Measurements from ENCODE around the gene CNTLN. TPM values are rescaled to one million over a fixed set of nuclear protein-coding genes. Genes with fewer than 3 reads are reported as not detected.
A peak's percentile ranks its signal among the peaks of the same experiment; 100 is the strongest.

The CNTLN gene, protein sequence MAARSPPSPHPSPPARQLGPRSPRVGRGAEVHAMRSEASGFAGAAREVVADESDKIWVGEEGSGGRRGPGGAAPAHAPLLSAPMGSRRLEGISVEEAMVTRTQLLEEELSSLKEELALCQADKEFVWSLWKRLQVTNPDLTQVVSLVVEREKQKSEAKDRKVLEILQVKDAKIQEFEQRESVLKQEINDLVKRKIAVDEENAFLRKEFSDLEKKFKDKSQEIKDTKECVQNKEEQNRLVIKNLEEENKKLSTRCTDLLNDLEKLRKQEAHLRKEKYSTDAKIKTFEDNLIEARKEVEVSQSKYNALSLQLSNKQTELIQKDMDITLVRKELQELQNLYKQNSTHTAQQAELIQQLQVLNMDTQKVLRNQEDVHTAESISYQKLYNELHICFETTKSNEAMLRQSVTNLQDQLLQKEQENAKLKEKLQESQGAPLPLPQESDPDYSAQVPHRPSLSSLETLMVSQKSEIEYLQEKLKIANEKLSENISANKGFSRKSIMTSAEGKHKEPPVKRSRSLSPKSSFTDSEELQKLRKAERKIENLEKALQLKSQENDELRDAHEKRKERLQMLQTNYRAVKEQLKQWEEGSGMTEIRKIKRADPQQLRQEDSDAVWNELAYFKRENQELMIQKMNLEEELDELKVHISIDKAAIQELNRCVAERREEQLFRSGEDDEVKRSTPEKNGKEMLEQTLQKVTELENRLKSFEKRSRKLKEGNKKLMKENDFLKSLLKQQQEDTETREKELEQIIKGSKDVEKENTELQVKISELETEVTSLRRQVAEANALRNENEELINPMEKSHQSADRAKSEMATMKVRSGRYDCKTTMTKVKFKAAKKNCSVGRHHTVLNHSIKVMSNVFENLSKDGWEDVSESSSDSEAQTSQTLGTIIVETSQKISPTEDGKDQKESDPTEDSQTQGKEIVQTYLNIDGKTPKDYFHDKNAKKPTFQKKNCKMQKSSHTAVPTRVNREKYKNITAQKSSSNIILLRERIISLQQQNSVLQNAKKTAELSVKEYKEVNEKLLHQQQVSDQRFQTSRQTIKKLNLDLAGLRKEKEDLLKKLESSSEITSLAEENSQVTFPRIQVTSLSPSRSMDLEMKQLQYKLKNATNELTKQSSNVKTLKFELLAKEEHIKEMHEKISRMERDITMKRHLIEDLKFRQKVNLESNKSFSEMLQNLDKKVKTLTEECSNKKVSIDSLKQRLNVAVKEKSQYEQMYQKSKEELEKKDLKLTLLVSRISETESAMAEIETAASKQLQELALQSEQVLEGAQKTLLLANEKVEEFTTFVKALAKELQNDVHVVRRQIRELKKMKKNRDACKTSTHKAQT (N-terminal part only)
- under 1 TPM; 0.71 to 0.83 TPM for total RNA-seq

DNA sequence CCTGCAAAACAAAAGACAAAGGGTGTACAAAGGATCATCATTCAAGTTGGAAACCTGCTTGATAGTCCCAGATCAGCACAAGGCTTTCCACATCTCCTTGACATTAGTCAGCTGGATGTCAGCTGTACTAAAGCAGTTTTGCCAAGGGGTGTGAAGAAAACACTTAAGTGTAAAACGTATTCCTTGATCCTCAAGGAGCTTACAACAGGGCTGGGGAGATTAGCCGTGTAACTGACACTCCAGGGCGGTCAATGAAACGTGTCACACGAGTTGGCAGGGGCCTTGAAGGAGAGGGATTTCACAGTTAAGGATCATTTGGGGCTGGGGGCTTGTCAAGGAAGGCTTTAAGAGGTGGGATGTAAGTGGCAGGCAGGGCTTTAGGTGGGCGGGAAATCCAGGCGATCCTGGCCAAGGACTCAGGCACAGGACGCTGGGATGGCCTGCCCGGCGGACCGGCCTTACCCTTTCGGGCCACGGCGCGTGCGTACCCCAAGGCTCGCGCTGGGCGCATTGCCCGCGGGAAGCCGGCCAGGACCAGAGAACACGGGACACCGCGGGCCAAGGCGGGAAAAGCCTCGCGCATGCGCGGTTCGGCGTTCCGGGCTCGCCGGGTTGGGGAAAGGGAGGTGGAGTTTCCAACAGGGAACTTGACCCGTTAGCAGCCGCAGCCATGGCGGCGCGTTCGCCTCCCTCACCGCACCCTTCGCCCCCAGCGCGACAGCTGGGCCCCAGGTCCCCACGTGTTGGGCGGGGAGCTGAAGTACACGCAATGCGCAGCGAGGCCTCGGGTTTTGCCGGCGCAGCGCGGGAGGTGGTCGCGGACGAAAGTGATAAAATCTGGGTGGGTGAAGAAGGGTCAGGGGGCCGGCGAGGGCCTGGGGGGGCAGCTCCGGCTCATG lies at the start of gene CNTLN:
Gene CNTLN (plus strand): TSS at position 645 of the 899 bp plus-strand sequence. CDS start 26 bp downstream, at position 671.
- DNase-seq (peak; percentile 68), ATAC-seq (ENCODE audit: low read depth) (peak; percentile 43)
- Mint-ChIP-seq H3K4me3 (peak within 1 kb of the TSS; percentile 80), H3K36me3 (peaks cover 3% of the 10 kb centered on the region), H3K9me3 (peaks cover 2% of the 10 kb centered on the region), H3K27ac (peak within 1 kb of the TSS; percentile 66), H3K4me1 (peaks cover 5% of the 10 kb centered on the region), H3K27me3 (peaks cover 30% of the 10 kb centered on the region)
- POLR2A ChIA-PET: no interaction called here

DNA sequence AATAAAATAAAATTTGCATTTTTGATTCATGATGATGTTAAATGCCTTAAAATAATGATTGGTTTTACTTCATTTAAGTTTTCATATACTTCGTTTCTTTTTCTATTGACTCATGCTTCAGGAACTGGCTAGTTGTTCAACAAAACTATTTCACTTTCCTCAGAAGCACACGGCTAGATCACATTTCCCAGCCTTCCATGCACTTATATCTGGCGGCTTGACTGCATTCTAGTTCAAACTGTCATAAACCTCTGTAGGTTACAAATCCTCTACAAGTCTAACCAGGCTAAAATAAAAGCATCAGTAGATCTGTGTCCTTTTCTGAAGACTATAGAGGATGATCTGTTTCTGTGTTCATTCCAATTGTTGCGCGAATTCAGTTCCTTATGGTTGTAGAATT lies 46.3 kb upstream of the CNTLN start:
- H3K27ac Mint-ChIP-seq: no peak overlapping the region
- H3K4me1 Mint-ChIP-seq: no peaks in the 10 kb centered on the region
- ATAC-seq (ENCODE audit: low read depth): no peak
- no peaks in the 10 kb centered on the region for H3K36me3 Mint-ChIP-seq
- H3K4me3 Mint-ChIP-seq: no peak overlapping the region
- POLR2A ChIA-PET: no interaction called here
- H3K9me3 Mint-ChIP-seq: no peaks in the 10 kb centered on the region
- no peaks in the 10 kb centered on the region for H3K27me3 Mint-ChIP-seq
- DNase-seq: no peak

DNA sequence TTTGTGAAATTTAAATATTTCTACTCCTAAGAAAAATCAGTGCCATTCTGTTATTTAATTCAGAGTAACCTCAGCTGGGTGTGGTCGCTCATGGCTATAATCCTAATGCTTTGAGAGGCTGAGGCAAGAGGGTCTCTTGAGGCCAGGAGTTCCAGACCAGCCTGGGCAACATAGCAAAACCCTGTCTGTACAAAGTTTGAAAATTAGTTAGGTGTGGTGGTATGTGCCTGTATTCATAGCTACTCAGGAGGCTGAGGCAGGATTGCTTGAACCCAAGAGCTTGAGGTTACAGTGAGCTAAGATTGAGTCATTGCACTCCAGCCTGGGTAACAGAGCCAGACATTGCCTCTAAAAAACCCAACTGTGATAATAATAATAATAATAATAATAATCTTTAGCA lies 44.8 kb upstream of the CNTLN start:
- H3K4me1 Mint-ChIP-seq: no peaks in the 10 kb centered on the region
- H3K9me3 Mint-ChIP-seq: no peaks in the 10 kb centered on the region
- H3K36me3 Mint-ChIP-seq: no peaks in the 10 kb centered on the region
- H3K27ac Mint-ChIP-seq: no peak overlapping the region
- POLR2A ChIA-PET: no interaction called here
- H3K4me3 Mint-ChIP-seq: no peak overlapping the region
- DNase-seq (no peak), ATAC-seq (ENCODE audit: low read depth) (no peak)
- H3K27me3 Mint-ChIP-seq: no peaks in the 10 kb centered on the region

DNA sequence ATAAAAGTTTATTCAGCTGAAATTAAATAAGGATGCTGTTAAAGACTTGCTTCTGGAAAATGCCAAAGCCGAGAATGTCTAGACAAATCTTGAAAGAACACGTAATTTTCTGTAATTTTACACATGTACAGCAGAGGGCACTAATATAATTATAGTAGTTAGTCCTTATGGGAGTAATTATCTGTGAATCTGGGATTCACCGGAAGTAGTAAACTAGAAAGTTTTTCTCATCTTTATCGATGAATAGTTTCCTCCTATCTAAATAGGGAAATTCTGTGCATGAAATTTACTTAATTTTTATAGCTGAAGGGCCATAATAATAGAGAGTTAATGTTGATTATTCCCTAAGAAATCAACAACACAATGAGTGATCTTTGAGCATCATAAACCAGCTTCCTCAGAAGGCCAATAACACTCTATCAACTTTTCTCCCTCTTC lies 18.4 kb upstream of the CNTLN start:
- POLR2A ChIA-PET: no interaction called here
- Mint-ChIP-seq H3K4me1 (no peaks in the 10 kb centered on the region), H3K36me3 (no peaks in the 10 kb centered on the region)

DNA sequence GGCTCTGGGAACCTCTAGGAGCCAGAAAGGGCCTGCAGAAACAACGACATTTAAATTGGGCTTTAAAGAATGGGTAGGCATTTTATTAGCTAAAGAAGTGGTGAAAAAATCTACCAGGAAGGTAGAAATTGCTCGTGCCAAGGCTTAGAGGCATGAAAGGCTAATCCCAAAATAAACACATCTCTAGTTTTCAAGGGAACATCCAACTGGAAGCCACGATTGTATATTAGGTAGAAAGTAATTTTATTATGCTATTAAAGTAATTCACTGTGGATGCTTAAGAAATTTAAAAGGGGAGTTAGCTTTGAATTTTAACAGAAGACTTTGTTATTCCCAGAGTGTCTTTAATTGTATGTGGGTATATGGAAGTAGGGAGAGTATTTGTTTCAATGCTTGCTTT lies 17.5 kb upstream of the CNTLN start:
- POLR2A ChIA-PET: interaction anchor here (0.6 kb wide), 1 partner anchor 85 kb away, joined by 3 read pairs; no protein-coding TSS in a partner anchor
- ATAC-seq (ENCODE audit: low read depth): no peak
- no peaks in the 10 kb centered on the region for H3K36me3 Mint-ChIP-seq
- H3K4me3 Mint-ChIP-seq: no peak overlapping the region
- DNase-seq: no peak
- H3K9me3 Mint-ChIP-seq: peaks cover 2% of the 10 kb centered on the region
- no peaks in the 10 kb centered on the region for H3K27me3 Mint-ChIP-seq
- no peak overlapping the region for H3K27ac Mint-ChIP-seq
- H3K4me1 Mint-ChIP-seq: no peaks in the 10 kb centered on the region

More for the DNA sequence above, 18.4 kb upstream of the CNTLN start:
- ATAC-seq (ENCODE audit: low read depth) (no peak), DNase-seq (no peak)
- H3K27ac Mint-ChIP-seq: no peak overlapping the region
- no peaks in the 10 kb centered on the region for H3K27me3 Mint-ChIP-seq
- no peaks in the 10 kb centered on the region for H3K9me3 Mint-ChIP-seq
- no peak overlapping the region for H3K4me3 Mint-ChIP-seq

DNA sequence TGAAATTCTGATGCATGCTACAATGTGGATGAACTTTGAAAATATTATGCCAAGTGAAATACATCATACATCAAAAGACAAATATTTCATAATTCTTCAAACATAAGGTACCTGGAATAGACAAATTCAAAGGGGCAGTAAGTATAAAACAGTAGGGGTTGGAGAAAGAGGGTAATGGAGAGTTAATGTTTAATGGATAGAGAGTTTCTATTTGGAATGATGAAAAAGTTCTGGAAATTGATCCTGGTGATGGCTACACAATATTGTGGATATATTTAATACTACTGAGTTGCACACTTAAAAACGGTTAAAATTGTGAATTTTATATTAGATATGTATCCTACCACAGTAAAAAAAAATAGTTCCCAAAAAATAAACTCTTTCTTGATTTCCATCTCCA lies 14.6 kb upstream of the CNTLN start:
- POLR2A ChIA-PET: no interaction called here
- no peak overlapping the region for H3K27ac Mint-ChIP-seq
- ATAC-seq (ENCODE audit: low read depth) (no peak), DNase-seq (no peak)
- H3K9me3 Mint-ChIP-seq: peaks cover 2% of the 10 kb centered on the region
- no peaks in the 10 kb centered on the region for H3K36me3 Mint-ChIP-seq
- no peak overlapping the region for H3K4me3 Mint-ChIP-seq
- no peaks in the 10 kb centered on the region for H3K27me3 Mint-ChIP-seq
- no peaks in the 10 kb centered on the region for H3K4me1 Mint-ChIP-seq

DNA sequence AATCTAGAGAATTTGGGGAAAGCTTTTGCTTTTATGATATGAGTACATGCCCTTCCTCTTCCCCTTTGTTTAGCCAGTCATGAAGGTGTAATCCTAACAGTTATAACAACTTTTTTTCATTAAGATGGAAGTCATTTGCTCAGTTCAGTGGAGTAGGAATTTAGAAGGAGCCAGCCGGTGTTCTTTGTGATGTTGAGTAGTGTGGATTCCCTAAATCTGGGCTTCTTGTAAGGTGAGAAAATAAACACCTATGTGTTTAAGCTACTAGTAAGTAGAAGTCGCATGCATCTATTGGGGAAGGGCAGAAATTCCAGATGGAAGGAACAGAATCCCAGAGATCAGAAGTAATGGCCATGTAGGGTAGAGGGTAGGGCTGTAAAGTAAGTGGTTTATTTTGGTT lies 13.6 kb upstream of the CNTLN start:
- Mint-ChIP-seq H3K36me3 (no peaks in the 10 kb centered on the region), H3K9me3 (peaks cover 2% of the 10 kb centered on the region), H3K4me1 (no peaks in the 10 kb centered on the region), H3K27me3 (no peaks in the 10 kb centered on the region), H3K27ac (no peak overlapping the region), H3K4me3 (no peak overlapping the region)
- no peak for ATAC-seq (ENCODE audit: low read depth)
- POLR2A ChIA-PET: no interaction called here
- no peak for DNase-seq

DNA sequence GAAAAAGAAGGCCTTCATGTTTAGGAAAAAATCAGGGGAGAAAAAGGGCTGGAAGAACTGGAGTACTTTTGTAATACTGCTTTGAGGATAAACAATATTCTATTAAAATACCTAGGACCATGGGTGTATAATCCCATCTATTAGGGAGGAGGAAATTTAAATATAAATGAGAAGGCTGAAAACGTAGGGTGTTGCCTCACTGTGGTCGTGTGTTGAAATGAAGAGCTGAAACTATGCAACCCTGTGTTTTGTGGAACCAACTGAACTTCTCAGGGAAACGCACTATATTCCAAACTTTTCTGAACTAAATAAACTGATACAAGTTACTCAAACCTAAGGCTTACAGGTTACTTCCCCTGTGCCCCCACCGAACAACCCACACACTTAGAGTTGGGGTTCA lies 4.5 kb upstream of the CNTLN start:
- peaks cover 17% of the 10 kb centered on the region for H3K27me3 Mint-ChIP-seq
- no peak overlapping the region for H3K27ac Mint-ChIP-seq
- no peak for ATAC-seq (ENCODE audit: low read depth)
- H3K9me3 Mint-ChIP-seq: no peaks in the 10 kb centered on the region
- DNase-seq: no peak
- POLR2A ChIA-PET: no interaction called here
- peaks cover 3% of the 10 kb centered on the region for H3K36me3 Mint-ChIP-seq
- H3K4me3 Mint-ChIP-seq: no peak overlapping the region
- peaks cover 5% of the 10 kb centered on the region for H3K4me1 Mint-ChIP-seq

DNA sequence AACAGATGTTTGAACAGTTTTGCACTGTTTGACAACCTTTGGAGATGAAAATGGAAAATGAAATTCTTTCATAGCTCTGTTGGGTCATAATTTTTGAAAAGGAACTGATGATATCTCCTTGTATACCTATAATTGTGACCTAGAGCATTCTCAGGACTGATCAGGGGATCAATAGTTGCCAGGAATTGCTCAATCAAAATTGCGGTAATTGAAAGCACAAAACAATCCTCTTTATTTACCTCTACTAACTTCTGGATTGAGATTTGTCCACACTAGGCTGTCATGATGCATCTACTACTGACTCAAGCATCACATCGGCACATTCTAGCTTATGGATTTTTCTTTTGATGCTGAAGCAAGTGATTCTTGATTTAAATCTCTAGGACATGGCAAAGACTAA lies 4.1 kb upstream of the CNTLN start:
- ATAC-seq (ENCODE audit: low read depth) (no peak), DNase-seq (no peak)
- Mint-ChIP-seq H3K4me1 (peaks cover 5% of the 10 kb centered on the region), H3K36me3 (peaks cover 3% of the 10 kb centered on the region), H3K4me3 (no peak overlapping the region), H3K9me3 (no peaks in the 10 kb centered on the region), H3K27ac (no peak overlapping the region), H3K27me3 (peaks cover 19% of the 10 kb centered on the region)
- POLR2A ChIA-PET: no interaction called here

DNA sequence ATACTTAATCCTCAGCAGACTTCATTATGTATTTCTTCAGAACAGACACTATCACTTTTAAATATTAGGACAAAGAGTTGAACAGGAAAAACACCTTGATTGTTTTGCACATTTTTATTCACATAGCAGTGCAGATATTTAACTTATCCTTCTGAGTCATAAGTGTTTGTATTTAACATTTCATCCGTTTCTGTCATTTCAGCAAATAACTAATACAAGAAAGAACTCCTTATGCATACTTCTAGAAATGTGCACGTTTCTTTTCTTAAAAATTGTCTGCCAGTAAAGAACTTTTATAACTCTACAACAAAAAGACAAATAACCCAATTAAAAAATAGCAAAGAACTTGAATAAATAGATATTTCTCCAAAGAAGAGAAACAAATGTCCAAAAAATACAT lies 3.3 kb upstream of the CNTLN start:
- Mint-ChIP-seq H3K36me3 (peaks cover 3% of the 10 kb centered on the region), H3K27me3 (peaks cover 24% of the 10 kb centered on the region), H3K4me3 (no peak overlapping the region), H3K9me3 (no peaks in the 10 kb centered on the region), H3K4me1 (peaks cover 5% of the 10 kb centered on the region), H3K27ac (no peak overlapping the region)
- no peak for ATAC-seq (ENCODE audit: low read depth)
- DNase-seq: no peak
- POLR2A ChIA-PET: no interaction called here

DNA sequence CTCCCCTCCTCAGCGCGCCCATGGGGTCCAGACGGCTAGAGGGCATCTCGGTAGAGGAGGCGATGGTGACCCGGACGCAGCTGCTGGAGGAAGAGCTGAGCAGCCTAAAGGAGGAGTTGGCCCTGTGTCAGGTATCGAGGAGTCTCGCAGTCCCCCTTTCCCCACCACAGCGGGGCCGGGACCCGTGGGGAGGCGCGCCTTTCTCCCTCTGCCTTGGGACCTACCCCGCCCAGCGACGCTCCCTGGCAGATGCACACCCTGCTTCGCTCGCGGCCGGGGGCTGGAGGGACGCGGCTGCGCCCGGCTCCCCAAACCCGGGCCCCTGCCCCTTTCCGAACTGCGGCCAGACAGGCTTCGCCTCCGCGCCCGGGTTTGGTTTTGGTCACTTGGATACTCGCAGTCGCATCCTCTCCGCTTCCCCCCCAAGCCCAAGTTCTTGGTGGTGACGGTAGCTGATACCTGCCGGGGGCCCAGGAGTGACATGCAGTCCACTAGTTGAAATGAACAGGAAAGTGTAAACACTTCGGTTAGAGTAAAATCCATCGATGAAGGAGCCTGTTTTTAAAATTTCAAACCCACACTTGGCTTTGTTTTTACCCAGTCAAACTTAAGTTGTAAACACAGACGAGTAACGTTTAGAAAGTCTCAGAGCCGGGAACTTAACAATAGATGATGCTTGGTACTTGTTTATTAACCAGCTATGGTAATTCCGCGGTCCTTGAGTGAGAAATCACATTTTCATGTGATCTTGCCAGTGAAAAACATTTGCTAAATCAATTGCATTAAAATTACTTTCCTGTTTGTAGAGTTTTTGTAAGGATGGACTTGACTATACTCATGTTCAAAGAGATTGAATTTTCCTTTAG lies 688 bp downstream of the CNTLN start:
- peaks cover 2% of the 10 kb centered on the region for H3K9me3 Mint-ChIP-seq
- ATAC-seq (ENCODE audit: low read depth): peak; percentile 59
- H3K36me3 Mint-ChIP-seq: peaks cover 3% of the 10 kb centered on the region
- H3K4me3 Mint-ChIP-seq: peak overlapping the region; percentile 80
- H3K27me3 Mint-ChIP-seq: peaks cover 30% of the 10 kb centered on the region
- no peak for DNase-seq
- H3K27ac Mint-ChIP-seq: peak overlapping the region; percentile 60
- POLR2A ChIA-PET: no interaction called here
- H3K4me1 Mint-ChIP-seq: peaks cover 5% of the 10 kb centered on the region

DNA sequence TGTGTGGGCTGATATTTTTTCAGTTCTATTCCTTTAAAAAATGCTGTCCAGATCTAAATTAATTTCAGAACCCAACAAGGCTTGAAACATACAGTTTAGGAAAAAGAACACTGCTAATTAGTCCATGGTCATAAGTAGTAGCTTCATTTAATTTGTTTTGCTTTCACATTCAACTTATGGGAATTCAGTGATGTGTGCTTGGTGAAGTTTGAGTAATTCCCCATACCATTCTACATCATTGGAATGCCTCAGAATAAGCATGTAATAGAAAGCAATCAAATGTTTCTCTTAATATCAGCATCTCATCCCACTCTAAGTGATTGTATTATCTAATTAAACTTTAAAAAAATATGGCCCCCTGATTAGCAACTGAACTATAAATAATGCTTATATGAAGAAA lies 2.7 kb downstream of the CNTLN start:
- no peak for ATAC-seq (ENCODE audit: low read depth)
- H3K9me3 Mint-ChIP-seq: peaks cover 2% of the 10 kb centered on the region
- peaks cover 3% of the 10 kb centered on the region for H3K36me3 Mint-ChIP-seq
- peaks cover 5% of the 10 kb centered on the region for H3K4me1 Mint-ChIP-seq
- POLR2A ChIA-PET: no interaction called here
- peaks cover 27% of the 10 kb centered on the region for H3K27me3 Mint-ChIP-seq
- DNase-seq: no peak
- no peak overlapping the region for H3K27ac Mint-ChIP-seq
- H3K4me3 Mint-ChIP-seq: no peak overlapping the region
